Body of pancreas (tissue), 4 donors: Measurements from ENCODE around the gene NOX4.
"Not testable (repeated sequence)": the region's sequence is repeated elsewhere in the genome, so short reads cannot be mapped to it uniquely, and the experiment has no call there.

Experiments
- POLR2A ChIP-seq, 3 donors: fragments of 450-650 bp; IDR thresholded peaks; one replicate each; pipeline ENCODE4 v1.6.1; 2016; ENCODE audit warnings: antibody characterized with exemption in 3 of 3, mild to moderate bottlenecking in 2 of 3
- TF ChIP-seq, protein P1 (sequence below), 7 experiments: fragments of 450-650 bp in 4 of 7; fragments of 200-600 bp in 3 of 7; sonication (generic) in 3 of 7; IDR thresholded peaks; one replicate each; pipeline ENCODE4 v1.5.1; 2016 to 2019; ENCODE audit warnings: antibody characterized with exemption in 7 of 7

DNA sequence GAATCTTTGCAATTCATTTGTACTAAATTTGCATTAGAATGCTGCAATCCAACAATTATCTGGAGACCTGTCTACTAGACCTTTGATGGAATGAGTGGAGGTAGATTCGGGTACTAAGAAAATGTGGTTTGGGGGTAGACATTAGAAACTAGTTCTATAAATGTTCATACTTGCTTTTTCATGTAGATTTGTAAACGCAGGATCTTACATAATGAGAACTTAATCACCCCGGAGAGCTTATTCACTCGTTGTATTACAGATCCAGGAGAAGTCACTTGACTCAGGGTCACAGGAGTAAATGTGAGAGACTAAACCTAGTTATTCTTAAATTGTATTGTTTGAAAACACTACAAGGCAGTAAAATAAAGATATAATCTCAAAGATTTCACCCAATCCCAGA, 159.2 kb downstream of the NOX4 start:
- TF ChIP-seq POLR2A (IDR thresholded peaks at IDR 0.05): not testable (repeated sequence)
- TF ChIP-seq, protein P1, sequence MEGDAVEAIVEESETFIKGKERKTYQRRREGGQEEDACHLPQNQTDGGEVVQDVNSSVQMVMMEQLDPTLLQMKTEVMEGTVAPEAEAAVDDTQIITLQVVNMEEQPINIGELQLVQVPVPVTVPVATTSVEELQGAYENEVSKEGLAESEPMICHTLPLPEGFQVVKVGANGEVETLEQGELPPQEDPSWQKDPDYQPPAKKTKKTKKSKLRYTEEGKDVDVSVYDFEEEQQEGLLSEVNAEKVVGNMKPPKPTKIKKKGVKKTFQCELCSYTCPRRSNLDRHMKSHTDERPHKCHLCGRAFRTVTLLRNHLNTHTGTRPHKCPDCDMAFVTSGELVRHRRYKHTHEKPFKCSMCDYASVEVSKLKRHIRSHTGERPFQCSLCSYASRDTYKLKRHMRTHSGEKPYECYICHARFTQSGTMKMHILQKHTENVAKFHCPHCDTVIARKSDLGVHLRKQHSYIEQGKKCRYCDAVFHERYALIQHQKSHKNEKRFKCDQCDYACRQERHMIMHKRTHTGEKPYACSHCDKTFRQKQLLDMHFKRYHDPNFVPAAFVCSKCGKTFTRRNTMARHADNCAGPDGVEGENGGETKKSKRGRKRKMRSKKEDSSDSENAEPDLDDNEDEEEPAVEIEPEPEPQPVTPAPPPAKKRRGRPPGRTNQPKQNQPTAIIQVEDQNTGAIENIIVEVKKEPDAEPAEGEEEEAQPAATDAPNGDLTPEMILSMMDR (IDR thresholded peaks at IDR 0.05): not testable (repeated sequence)
